Iris pigment epithelial cell (primary cell): ENCODE measurements around the gene IGF2BP1.

Source experiments
- DNase-seq: peaks from one replicate; pipeline ENCODE4 v3.0.0-alpha.2; 2011; ENCODE audit warnings: low read depth

Gene IGF2BP1

GRCh38 chr17:48997103-48997826, at the start of gene IGF2BP1:
IGF2BP1 (plus strand) TSS chr17:48997385; CDS start chr17:48997746, 361 bp downstream.
- DNase-seq: peak; percentile 82

GRCh38 chr17:48951572-48951971, 45.6 kb upstream of the IGF2BP1 start:
- DNase-seq: no peak

GRCh38 chr17:48952904-48953303, 44.3 kb upstream of the IGF2BP1 start:
- no peak for DNase-seq

GRCh38 chr17:48954300-48954755, 42.9 kb upstream of the IGF2BP1 start:
- peak; percentile 71 for DNase-seq

DNA sequence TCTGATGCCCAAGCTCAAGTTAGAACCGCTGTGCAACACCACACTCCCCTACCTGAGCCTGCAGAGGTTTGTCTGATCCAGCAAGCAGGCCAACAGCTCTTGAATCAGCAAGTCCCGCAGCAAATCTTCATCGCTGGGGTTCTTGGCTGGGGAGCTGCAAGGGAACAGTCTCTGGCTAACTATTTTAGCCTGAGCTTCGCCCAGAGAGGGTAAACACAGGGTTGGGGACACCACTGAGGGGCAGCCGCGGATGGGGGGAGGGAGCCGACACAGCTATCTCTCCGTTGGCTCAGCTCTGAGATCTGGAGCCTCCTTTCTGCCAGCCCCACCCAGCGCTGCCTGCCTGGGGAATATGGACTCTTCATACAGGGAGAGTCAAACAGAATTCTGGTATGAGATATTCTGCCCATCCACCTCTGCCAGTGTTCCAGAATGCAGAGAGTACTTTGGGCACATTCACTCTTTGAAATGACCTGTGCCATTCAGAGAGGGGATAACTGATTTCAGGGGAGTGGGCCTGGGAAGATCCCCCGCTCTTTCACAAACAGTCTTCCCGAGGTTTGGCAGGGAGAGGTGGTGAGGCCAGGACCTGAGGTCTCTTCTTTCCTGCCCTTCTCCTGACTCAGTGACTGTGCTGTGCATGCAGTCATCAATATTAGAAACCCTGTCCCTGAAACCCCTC, 36.2 kb upstream of the IGF2BP1 start:
- DNase-seq: no peak

- peak; percentile 74 for DNase-seq
Observed at GRCh38 chr17:48961516-48962233, 35.5 kb upstream of the IGF2BP1 start.

DNA sequence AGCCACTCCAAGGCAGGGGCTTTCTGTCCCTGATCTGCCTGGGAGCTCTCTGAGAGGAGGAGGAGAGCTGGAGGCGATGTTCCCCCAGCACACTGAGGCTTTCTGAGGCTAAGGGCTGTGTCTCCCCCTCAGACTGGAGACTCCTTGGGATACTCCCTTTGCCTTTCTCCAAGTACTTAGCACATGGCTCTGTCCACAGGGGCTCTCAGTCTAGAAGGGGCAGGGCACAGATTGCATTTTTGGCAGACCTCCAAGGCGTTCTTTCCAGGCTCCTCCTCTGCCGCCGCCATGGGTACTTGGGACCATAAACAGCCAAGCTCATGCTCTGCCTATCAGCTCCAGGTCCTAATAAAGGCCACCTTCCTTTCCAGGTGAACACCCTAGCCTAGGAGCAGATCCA, 27.0 kb upstream of the IGF2BP1 start:
- DNase-seq: no peak

GRCh38 chr17:48970865-48971687, 26.1 kb upstream of the IGF2BP1 start:
- DNase-seq: no peak

- no peak for DNase-seq
Observed at GRCh38 chr17:48972749-48973097, 24.5 kb upstream of the IGF2BP1 start.

GRCh38 chr17:48973806-48974205, 23.4 kb upstream of the IGF2BP1 start:
- no peak for DNase-seq

DNA sequence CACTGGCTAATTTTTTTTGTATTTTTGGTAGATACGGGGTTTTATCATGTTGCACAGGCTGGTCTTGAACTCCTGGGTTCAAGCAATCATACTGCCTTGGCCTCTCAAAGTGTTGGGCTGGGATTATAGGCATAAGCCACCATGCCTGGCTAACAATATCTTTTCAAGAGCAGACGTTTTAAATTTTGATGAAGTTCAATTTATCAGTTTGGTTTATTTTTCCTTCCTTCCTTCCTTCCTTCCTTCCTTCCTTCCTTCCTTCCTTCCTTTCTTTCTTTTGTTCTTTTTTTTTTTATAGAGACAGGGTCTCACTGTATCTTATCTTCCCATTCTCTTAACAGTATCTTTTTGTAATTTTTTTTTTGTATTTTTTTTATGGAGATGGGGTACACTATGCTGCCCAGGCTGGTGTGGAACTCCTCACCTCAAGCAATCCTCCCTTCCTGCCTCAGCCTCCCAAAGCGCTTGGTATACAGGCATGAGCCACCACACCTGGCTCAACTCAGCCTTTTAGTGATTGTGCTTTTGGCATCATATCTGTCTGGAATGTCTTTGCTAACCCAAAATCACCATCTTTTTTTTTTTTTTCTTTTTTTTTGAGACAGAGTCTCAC, 15.2 kb upstream of the IGF2BP1 start:
- DNase-seq: no peak

GRCh38 chr17:48985436-48986245, 11.5 kb upstream of the IGF2BP1 start:
- no peak for DNase-seq

GRCh38 chr17:48989100-48989499, 8.1 kb upstream of the IGF2BP1 start:
- no peak for DNase-seq

DNA sequence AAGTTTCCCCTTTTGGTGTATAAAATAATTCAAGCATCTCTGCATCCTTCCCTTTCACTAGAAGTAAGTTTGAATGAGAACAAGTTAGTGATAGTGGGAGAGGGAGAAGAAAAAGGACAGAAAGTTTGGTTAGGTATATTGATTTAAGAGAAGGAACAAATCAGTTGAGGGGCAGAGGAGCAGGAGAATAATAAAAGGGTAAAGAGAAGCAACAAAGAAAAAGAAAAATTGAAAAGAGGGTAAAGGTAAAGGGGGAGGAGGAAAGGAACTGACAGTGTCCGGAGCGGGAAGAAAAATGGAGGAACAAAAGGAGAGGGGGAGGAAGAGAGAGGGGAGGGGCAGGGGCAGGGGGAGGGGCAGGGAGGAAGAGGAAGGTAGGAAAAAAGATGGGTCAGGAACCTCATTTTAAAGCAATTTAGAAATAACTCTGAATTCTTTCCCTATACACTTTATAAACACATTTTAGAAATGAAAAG, 6.3 kb upstream of the IGF2BP1 start:
- DNase-seq: no peak

- DNase-seq: no peak
Observed at GRCh38 chr17:48992444-48992843, 4.7 kb upstream of the IGF2BP1 start.

GRCh38 chr17:48993305-48993704, 3.9 kb upstream of the IGF2BP1 start:
- DNase-seq: no peak

- no peak for DNase-seq
Observed at GRCh38 chr17:48993951-48994350, 3.2 kb upstream of the IGF2BP1 start.

GRCh38 chr17:48994549-48995303, 2.5 kb upstream of the IGF2BP1 start:
- no peak for DNase-seq

- no peak for DNase-seq
Observed at GRCh38 chr17:48995304-48995973, 1.7 kb upstream of the IGF2BP1 start.
